ENCODE results near the gene PROM1.

The PROM1 gene

GRCh38 chr4:16043642-16044498 is 40.0 kb downstream of the PROM1 start (continued):
- TF ChIP-seq ZSCAN18 (tag by site-specific recombination; IDR thresholded peaks at IDR 0.05) (no peak), CTCF (tag by site-specific recombination; IDR thresholded peaks at IDR 0.05) (no peak), ZNF138 (tag by site-specific recombination; IDR thresholded peaks at IDR 0.05; ENCODE audit: borderline replicate concordance) (no peak), ZNF48 (tag by site-specific recombination; IDR thresholded peaks at IDR 0.05) (no peak), FEZF1 (tag by site-specific recombination; IDR thresholded peaks at IDR 0.05) (peak; percentile 73), ZNF837 (tag by site-specific recombination; IDR thresholded peaks at IDR 0.05) (no peak), KLF7 (tag by site-specific recombination; IDR thresholded peaks at IDR 0.05; ENCODE audit: borderline replicate concordance) (no peak), ZNF645 (tag by site-specific recombination; IDR thresholded peaks at IDR 0.05) (no peak), PRDM2 (tag by site-specific recombination; IDR thresholded peaks at IDR 0.05; ENCODE audit: borderline replicate concordance) (no peak)

- Histone ChIP-seq H3K36me3 (ENCODE audit: control insufficient read depth in 2 of 2, insufficient read depth in 1 of 2, low read length in 2 of 2) (no peaks in the 10 kb centered on the region), H3K4me1 (ENCODE audit: control insufficient read depth, insufficient read depth, low read length) (peaks cover 5% of the 10 kb centered on the region; the same call in 1 of the 2 replicates), H3K27ac (ENCODE audit: extremely low read depth, low read depth, low read length) (no peak overlapping the region), H3K9me3 (ENCODE audit: control insufficient read depth, insufficient read depth, low read depth, low read length) (no peaks in the 10 kb centered on the region), H3K4me3 (ENCODE audit: low read depth, low read length) (no peak overlapping the region)
- ChIA-PET POLR2A (no interaction called here), CTCF (interaction anchor here (0.7 kb wide), 1 partner anchor 157 kb away, joined by 6 read pairs; no protein-coding TSS in a partner anchor)
- TF ChIP-seq ZNF514 (tag by site-specific recombination; IDR thresholded peaks at IDR 0.05) = no peak
- TF ChIP-seq ZNF76 (tag by site-specific recombination; IDR thresholded peaks at IDR 0.05; ENCODE audit: borderline replicate concordance, low read depth) = no peak
- no peak for TF ChIP-seq KLF8 (tag by site-specific recombination; IDR thresholded peaks at IDR 0.05)
- TF ChIP-seq ZNF423 (tag by site-specific recombination; IDR thresholded peaks at IDR 0.05) = no peak
Observed at GRCh38 chr4:16039139-16039538, 44.7 kb downstream of the PROM1 start.
